ENCODE results near the gene PCDHB8. TPM values are rescaled to one million over a fixed set of nuclear protein-coding genes. Genes with fewer than 3 reads are reported as not detected.
A peak's percentile ranks its signal among the peaks of the same experiment; 100 is the strongest.
"Not testable (repeated sequence)": the region's sequence is repeated elsewhere in the genome, so short reads cannot be mapped to it uniquely, and the experiment has no call there.

The PCDHB8 gene
- total and polyA plus RNA-seq, 2 donors (not counting 3 experiments of a cell fraction or from before 2014, with no cell fraction given): 0.25 to 0.53 TPM

DNA sequence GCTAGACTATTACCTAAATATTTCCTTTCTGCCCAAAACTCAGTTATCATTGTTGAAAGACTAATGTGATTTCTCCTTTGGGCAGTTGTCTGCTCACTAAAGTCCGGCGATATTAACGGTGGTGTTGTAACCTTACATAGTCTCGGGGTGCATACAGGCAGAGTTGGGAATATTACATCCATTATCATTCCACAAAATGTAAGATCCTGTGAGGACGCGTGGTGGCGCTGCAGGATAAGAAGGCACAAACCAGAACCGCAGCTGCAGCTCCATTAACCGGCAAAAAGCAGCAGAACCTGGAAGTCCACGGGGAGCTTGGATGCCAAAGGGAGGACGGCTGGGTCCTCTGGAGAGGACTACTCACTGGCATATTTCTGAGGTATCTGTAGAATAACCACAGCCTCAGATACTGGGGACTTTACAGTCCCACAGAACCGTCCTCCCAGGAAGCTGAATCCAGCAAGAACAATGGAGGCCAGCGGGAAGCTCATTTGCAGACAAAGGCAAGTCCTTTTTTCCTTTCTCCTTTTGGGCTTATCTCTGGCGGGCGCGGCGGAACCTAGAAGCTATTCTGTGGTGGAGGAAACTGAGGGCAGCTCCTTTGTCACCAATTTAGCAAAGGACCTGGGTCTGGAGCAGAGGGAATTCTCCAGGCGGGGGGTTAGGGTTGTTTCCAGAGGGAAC, 36.2 kb downstream of the PCDHB8 start, which contains the start of gene PCDHB13:
TSS of gene PCDHB13 (plus strand) at position 264 of the 684 bp plus-strand sequence. CDS start at position 469, 205 bp downstream.
- H3K4me3 ChIP-seq (replicated peaks in 1 of 3; ENCODE audit: insufficient read depth in 1 of 3, low read depth in 1 of 3, low read length in 3 of 3); POLR2A ChIA-PET; H3K9me3 ChIP-seq (replicated peaks; ENCODE audit: control insufficient read depth, insufficient read depth, low read length); H3K36me3 ChIP-seq (ENCODE audit: control insufficient read depth in 2 of 2, extremely low read depth in 1 of 2, insufficient read depth in 2 of 2, low read length in 2 of 2); H3K9me1 ChIP-seq (replicated peaks; ENCODE audit: control insufficient read depth, extremely low read depth, insufficient read depth, low read length); H3K79me2 ChIP-seq (ENCODE audit: control insufficient read depth, insufficient read depth, low read length); H3K27ac ChIP-seq (ENCODE audit: insufficient read depth, low read depth, low read length); intact Hi-C loops (cut with micrococcal nuclease); H3K4me2 ChIP-seq (ENCODE audit: insufficient read depth, low read length); H3K27me3 ChIP-seq (ENCODE audit: control insufficient read depth in 2 of 2, insufficient read depth in 2 of 2, low read length in 2 of 2); H2AFZ ChIP-seq (ENCODE audit: low read depth, low read length); H3K9ac ChIP-seq (replicated peaks; ENCODE audit: extremely low read depth, insufficient read depth, low read length); H4K20me1 ChIP-seq (replicated peaks; ENCODE audit: control insufficient read depth, extremely low read depth, insufficient read depth, low read length); H3K4me1 ChIP-seq (ENCODE audit: control insufficient read depth, extremely low read depth, insufficient read depth, low read length); dilution Hi-C loops (cut with MboI; ENCODE audit: extremely low pct_ligation_motif_present, low sequenced_read_pairs): not testable (repeated sequence)
- BruUV-seq (replicated peaks): TSS peak; percentile 24
- CTCF ChIA-PET: interaction anchor here (0.9 to 1.3 kb wide), 3 partner anchors 204 to 350 kb away, joined by 3 to 6 read pairs (median 3); partner anchors contain the start of gene PCDHGB7
- DNase-seq (ENCODE audit: low read depth, low spot score): peak; percentile 44
- FAIRE-seq: peak; percentile 69

DNA sequence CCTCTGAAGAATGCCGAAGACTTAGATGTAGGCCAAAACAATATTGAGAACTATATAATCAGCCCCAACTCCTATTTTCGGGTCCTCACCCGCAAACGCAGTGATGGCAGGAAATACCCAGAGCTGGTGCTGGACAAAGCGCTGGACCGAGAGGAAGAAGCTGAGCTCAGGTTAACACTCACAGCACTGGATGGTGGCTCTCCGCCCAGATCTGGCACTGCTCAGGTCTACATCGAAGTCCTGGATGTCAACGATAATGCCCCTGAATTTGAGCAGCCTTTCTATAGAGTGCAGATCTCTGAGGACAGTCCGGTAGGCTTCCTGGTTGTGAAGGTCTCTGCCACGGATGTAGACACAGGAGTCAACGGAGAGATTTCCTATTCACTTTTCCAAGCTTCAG, 37.0 kb downstream of the PCDHB8 start:
- H4K20me1 ChIP-seq (replicated peaks; ENCODE audit: control insufficient read depth, extremely low read depth, insufficient read depth, low read length); H3K79me2 ChIP-seq (ENCODE audit: control insufficient read depth, insufficient read depth, low read length); H3K4me3 ChIP-seq (replicated peaks in 1 of 3; ENCODE audit: insufficient read depth in 1 of 3, low read depth in 1 of 3, low read length in 3 of 3); intact Hi-C loops (cut with micrococcal nuclease); H2AFZ ChIP-seq (ENCODE audit: low read depth, low read length); DNase-seq (ENCODE audit: low read depth, low spot score); dilution Hi-C loops (cut with MboI; ENCODE audit: extremely low pct_ligation_motif_present, low sequenced_read_pairs); BruUV-seq (replicated peaks); POLR2A ChIA-PET; H3K9ac ChIP-seq (replicated peaks; ENCODE audit: extremely low read depth, insufficient read depth, low read length); H3K9me3 ChIP-seq (replicated peaks; ENCODE audit: control insufficient read depth, insufficient read depth, low read length); H3K27ac ChIP-seq (ENCODE audit: insufficient read depth, low read depth, low read length); FAIRE-seq; H3K27me3 ChIP-seq (ENCODE audit: control insufficient read depth in 2 of 2, insufficient read depth in 2 of 2, low read length in 2 of 2); H3K9me1 ChIP-seq (replicated peaks; ENCODE audit: control insufficient read depth, extremely low read depth, insufficient read depth, low read length); H3K36me3 ChIP-seq (ENCODE audit: control insufficient read depth in 2 of 2, extremely low read depth in 1 of 2, insufficient read depth in 2 of 2, low read length in 2 of 2); H3K4me1 ChIP-seq (ENCODE audit: control insufficient read depth, extremely low read depth, insufficient read depth, low read length); H3K4me2 ChIP-seq (ENCODE audit: insufficient read depth, low read length): not testable (repeated sequence)
- CTCF ChIA-PET: interaction anchor here (0.6 kb wide), 1 partner anchor 36 kb away, joined by 3 read pairs; no protein-coding TSS in a partner anchor

DNA sequence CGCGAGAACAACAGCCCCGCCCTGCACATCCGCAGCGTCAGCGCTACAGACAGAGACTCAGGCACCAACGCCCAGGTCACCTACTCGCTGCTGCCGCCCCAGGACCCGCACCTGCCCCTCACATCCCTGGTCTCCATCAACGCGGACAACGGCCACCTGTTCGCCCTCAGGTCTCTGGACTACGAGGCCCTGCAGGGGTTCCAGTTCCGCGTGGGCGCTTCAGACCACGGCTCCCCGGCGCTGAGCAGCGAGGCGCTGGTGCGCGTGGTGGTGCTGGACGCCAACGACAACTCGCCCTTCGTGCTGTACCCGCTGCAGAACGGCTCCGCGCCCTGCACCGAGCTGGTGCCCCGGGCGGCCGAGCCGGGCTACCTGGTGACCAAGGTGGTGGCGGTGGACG, 37.9 kb downstream of the PCDHB8 start:
- CTCF ChIA-PET; H4K20me1 ChIP-seq (replicated peaks; ENCODE audit: control insufficient read depth, extremely low read depth, insufficient read depth, low read length); H3K9ac ChIP-seq (replicated peaks; ENCODE audit: extremely low read depth, insufficient read depth, low read length); H3K4me3 ChIP-seq (replicated peaks in 1 of 3; ENCODE audit: insufficient read depth in 1 of 3, low read depth in 1 of 3, low read length in 3 of 3); DNase-seq (ENCODE audit: low read depth, low spot score); H3K9me3 ChIP-seq (replicated peaks; ENCODE audit: control insufficient read depth, insufficient read depth, low read length); H3K27ac ChIP-seq (ENCODE audit: insufficient read depth, low read depth, low read length); FAIRE-seq; H3K9me1 ChIP-seq (replicated peaks; ENCODE audit: control insufficient read depth, extremely low read depth, insufficient read depth, low read length); H3K79me2 ChIP-seq (ENCODE audit: control insufficient read depth, insufficient read depth, low read length); H2AFZ ChIP-seq (ENCODE audit: low read depth, low read length); H3K4me2 ChIP-seq (ENCODE audit: insufficient read depth, low read length); H3K27me3 ChIP-seq (ENCODE audit: control insufficient read depth in 2 of 2, insufficient read depth in 2 of 2, low read length in 2 of 2); H3K4me1 ChIP-seq (ENCODE audit: control insufficient read depth, extremely low read depth, insufficient read depth, low read length); POLR2A ChIA-PET; intact Hi-C loops (cut with micrococcal nuclease); BruUV-seq (replicated peaks); H3K36me3 ChIP-seq (ENCODE audit: control insufficient read depth in 2 of 2, extremely low read depth in 1 of 2, insufficient read depth in 2 of 2, low read length in 2 of 2); dilution Hi-C loops (cut with MboI; ENCODE audit: extremely low pct_ligation_motif_present, low sequenced_read_pairs): not testable (repeated sequence)

DNA sequence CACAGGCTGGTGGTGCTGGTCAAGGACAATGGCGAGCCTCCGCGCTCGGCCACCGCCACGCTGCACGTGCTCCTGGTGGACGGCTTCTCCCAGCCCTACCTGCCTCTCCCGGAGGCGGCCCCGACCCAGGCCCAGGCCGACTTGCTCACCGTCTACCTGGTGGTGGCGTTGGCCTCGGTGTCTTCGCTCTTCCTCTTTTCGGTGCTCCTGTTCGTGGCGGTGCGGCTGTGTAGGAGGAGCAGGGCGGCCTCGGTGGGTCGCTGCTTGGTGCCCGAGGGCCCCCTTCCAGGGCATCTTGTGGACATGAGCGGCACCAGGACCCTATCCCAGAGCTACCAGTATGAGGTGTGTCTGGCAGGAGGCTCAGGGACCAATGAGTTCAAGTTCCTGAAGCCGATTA, 38.4 kb downstream of the PCDHB8 start:
- FAIRE-seq: not testable (repeated sequence)

More for the DNA sequence above, 38.4 kb downstream of the PCDHB8 start:
- H3K4me2 ChIP-seq (ENCODE audit: insufficient read depth, low read length); H3K9me1 ChIP-seq (replicated peaks; ENCODE audit: control insufficient read depth, extremely low read depth, insufficient read depth, low read length); H3K4me3 ChIP-seq (replicated peaks in 1 of 3; ENCODE audit: insufficient read depth in 1 of 3, low read depth in 1 of 3, low read length in 3 of 3); H4K20me1 ChIP-seq (replicated peaks; ENCODE audit: control insufficient read depth, extremely low read depth, insufficient read depth, low read length); DNase-seq (ENCODE audit: low read depth, low spot score); H2AFZ ChIP-seq (ENCODE audit: low read depth, low read length); H3K79me2 ChIP-seq (ENCODE audit: control insufficient read depth, insufficient read depth, low read length); BruUV-seq (replicated peaks); H3K36me3 ChIP-seq (ENCODE audit: control insufficient read depth in 2 of 2, extremely low read depth in 1 of 2, insufficient read depth in 2 of 2, low read length in 2 of 2); POLR2A ChIA-PET; intact Hi-C loops (cut with micrococcal nuclease); H3K27ac ChIP-seq (ENCODE audit: insufficient read depth, low read depth, low read length); H3K9me3 ChIP-seq (replicated peaks; ENCODE audit: control insufficient read depth, insufficient read depth, low read length); H3K9ac ChIP-seq (replicated peaks; ENCODE audit: extremely low read depth, insufficient read depth, low read length); H3K4me1 ChIP-seq (ENCODE audit: control insufficient read depth, extremely low read depth, insufficient read depth, low read length); dilution Hi-C loops (cut with MboI; ENCODE audit: extremely low pct_ligation_motif_present, low sequenced_read_pairs); CTCF ChIA-PET; H3K27me3 ChIP-seq (ENCODE audit: control insufficient read depth in 2 of 2, insufficient read depth in 2 of 2, low read length in 2 of 2): not testable (repeated sequence)
